Upper lobe of right lung (tissue), 1 donor: Measurements from ENCODE around the gene C18orf63. TPM values are rescaled to one million over a fixed set of nuclear protein-coding genes. Genes with fewer than 3 reads are reported as not detected.

Source experiments
- ATAC-seq: fragments of 200-7000 bp; cut with Tn5 transposase; one replicate; pipeline ENCODE4 v1.9.1; 2020; ENCODE audit warnings: mild to moderate bottlenecking, moderate library complexity
- DNase-seq: peaks from one replicate; pipeline ENCODE4 v3.0.0-alpha.2; 2020
- H3K27ac ChIP-seq: fragments of 200-600 bp; one replicate; pipeline ENCODE4 v1.8.0; 2022
- H3K27me3 ChIP-seq: fragments of 200-600 bp; one replicate; pipeline ENCODE4 v1.8.0; 2022; ENCODE audit warnings: mild to moderate bottlenecking
- H3K36me3 ChIP-seq: fragments of 200-600 bp; one replicate; pipeline ENCODE4 v1.8.0; 2022
- H3K4me1 ChIP-seq: fragments of 200-600 bp; one replicate; pipeline ENCODE4 v1.8.0; 2022
- H3K4me3 ChIP-seq: fragments of 200-600 bp; one replicate; pipeline ENCODE4 v1.8.0; 2022; ENCODE audit warnings: mild to moderate bottlenecking
- H3K9me3 ChIP-seq: fragments of 200-600 bp; one replicate; pipeline ENCODE4 v1.8.0; 2022
- CTCF ChIP-seq: fragments of 200-600 bp; IDR thresholded peaks from one replicate; pipeline ENCODE4 v1.8.0; 2022; ENCODE audit warnings: antibody characterized with exemption
- intact Hi-C: fragments of 100-400 bp; cut with DNase I; formaldehyde crosslinking; loops from one replicate; pipeline ENCODE4 v1.11.0; 2022
- total RNA-seq: library from RNA; stranded (reverse); fragmentation: NEBNext Ultra II Directional; extraction: Animal tissue kit (Norgen Biotek cat#: 25700); gene quantifications from one replicate; pipeline ENCODE4 v1.2.1, GENCODE V29; 2021
- donor health status: DM: no; HTN: yes; CAD: no; lungs with severe emphysema.

C18orf63 gene
- total RNA-seq, 1 donor from 2014 or later = 0.17 TPM

- Histone ChIP-seq H3K27ac (peak overlapping the region; percentile 25), H3K9me3 (no peaks in the 10 kb centered on the region), H3K4me3 (no peak overlapping the region), H3K27me3 (no peaks in the 10 kb centered on the region), H3K4me1 (peaks cover 65% of the 10 kb centered on the region), H3K36me3 (no peaks in the 10 kb centered on the region)
- no peak for TF ChIP-seq CTCF
- no peak for ATAC-seq
- intact Hi-C loops = no loop called here
- DNase-seq = no peak
Measured at GRCh38 chr18:74273394-74273793, 42.2 kb upstream of the C18orf63 start.

DNA sequence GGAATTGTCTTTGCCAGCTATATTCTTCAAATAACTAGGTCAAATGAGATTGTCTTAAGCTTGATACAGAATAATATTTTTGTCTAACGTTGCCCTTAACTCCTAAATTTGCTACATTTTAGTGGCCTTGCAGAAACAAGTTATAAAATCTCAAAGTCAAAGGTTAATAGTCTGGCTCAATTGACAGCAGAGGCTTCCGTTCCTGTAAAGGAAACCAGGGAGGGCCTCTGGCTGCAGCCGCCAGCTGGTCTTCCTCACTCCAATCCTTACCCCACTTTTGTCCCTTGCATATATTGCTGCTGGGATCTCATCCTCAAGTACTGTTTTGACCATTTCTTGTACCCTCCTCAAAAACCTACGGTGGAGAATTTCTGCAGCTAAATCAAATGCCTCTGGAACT, 40.9 kb upstream of the C18orf63 start:
- Histone ChIP-seq H3K4me1 (peaks cover 61% of the 10 kb centered on the region), H3K27ac (no peak overlapping the region), H3K36me3 (peaks cover 3% of the 10 kb centered on the region), H3K9me3 (no peaks in the 10 kb centered on the region), H3K27me3 (no peaks in the 10 kb centered on the region), H3K4me3 (no peak overlapping the region)
- no peak for ATAC-seq
- no peak for DNase-seq
- no peak for TF ChIP-seq CTCF
- intact Hi-C loops = no loop called here

DNA sequence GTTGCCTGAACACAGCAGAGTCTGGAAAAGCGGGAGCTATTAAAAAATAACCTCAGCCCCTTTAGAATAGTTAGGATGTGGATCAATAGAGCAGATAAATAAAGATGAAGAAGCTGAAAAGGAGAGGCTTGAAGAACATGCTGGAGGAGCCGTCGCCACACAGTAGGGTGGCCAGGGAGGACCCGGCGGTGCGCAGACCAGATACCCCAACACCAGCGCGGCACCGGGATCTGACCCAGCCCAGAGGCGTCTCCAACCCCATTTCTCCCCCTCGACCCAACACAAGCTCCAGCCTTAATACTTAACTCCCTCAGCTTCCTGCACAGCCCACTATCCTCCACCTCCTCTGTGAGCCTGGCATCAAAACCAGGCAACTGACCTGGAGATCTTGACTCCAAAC, 39.9 kb upstream of the C18orf63 start:
- no peaks in the 10 kb centered on the region for H3K27me3 ChIP-seq
- intact Hi-C loops = no loop called here
- ATAC-seq (peak; percentile 8), DNase-seq (no peak)
- peaks cover 3% of the 10 kb centered on the region for H3K36me3 ChIP-seq
- peaks cover 56% of the 10 kb centered on the region for H3K4me1 ChIP-seq
- H3K27ac ChIP-seq = no peak overlapping the region
- H3K9me3 ChIP-seq = no peaks in the 10 kb centered on the region
- TF ChIP-seq CTCF = no peak
- H3K4me3 ChIP-seq = no peak overlapping the region

DNA sequence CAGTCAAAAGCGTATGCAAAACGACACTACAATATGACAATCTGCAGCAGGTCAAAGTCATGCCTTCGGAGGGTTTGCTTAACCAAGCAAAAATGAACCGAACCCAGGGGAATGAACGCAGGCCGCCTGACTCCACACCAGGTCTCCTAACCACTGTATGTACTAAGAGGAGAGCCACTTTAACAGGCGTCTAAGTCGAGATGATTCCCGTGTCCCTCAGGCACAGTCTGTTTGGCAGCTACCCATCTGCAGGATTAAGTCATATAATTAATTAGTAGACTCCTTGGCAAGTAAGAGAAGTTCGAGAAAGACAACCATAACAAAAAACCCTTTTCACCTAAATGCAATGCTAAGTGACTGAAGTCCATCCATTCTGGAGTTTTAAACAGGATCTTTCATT, 39.0 kb upstream of the C18orf63 start:
- no peak for ATAC-seq

GRCh38 chr18:74277296-74277695, 38.3 kb upstream of the C18orf63 start:
- Histone ChIP-seq H3K9me3 (no peaks in the 10 kb centered on the region), H3K27me3 (no peaks in the 10 kb centered on the region), H3K36me3 (peaks cover 3% of the 10 kb centered on the region), H3K4me3 (no peak overlapping the region), H3K27ac (no peak overlapping the region), H3K4me1 (peaks cover 61% of the 10 kb centered on the region)
- intact Hi-C loops = no loop called here
- TF ChIP-seq CTCF = no peak
- DNase-seq (no peak), ATAC-seq (no peak)

More for the DNA sequence above, 39.0 kb upstream of the C18orf63 start:
- intact Hi-C loops = no loop called here
- Histone ChIP-seq H3K36me3 (peaks cover 3% of the 10 kb centered on the region), H3K9me3 (no peaks in the 10 kb centered on the region), H3K27ac (no peak overlapping the region), H3K4me1 (peaks cover 57% of the 10 kb centered on the region), H3K4me3 (no peak overlapping the region), H3K27me3 (no peaks in the 10 kb centered on the region)
- no peak for DNase-seq
- TF ChIP-seq CTCF = no peak

GRCh38 chr18:74278058-74278457, 37.6 kb upstream of the C18orf63 start:
- H3K27me3 ChIP-seq = no peaks in the 10 kb centered on the region
- no peak for DNase-seq
- H3K4me1 ChIP-seq = peaks cover 65% of the 10 kb centered on the region
- H3K9me3 ChIP-seq = no peaks in the 10 kb centered on the region
- no peak overlapping the region for H3K4me3 ChIP-seq
- intact Hi-C loops = no loop called here
- ATAC-seq = no peak
- H3K36me3 ChIP-seq = peaks cover 3% of the 10 kb centered on the region
- no peak overlapping the region for H3K27ac ChIP-seq
- no peak for TF ChIP-seq CTCF
